ENCODE data around the gene MED1.

MED1 gene

DNA sequence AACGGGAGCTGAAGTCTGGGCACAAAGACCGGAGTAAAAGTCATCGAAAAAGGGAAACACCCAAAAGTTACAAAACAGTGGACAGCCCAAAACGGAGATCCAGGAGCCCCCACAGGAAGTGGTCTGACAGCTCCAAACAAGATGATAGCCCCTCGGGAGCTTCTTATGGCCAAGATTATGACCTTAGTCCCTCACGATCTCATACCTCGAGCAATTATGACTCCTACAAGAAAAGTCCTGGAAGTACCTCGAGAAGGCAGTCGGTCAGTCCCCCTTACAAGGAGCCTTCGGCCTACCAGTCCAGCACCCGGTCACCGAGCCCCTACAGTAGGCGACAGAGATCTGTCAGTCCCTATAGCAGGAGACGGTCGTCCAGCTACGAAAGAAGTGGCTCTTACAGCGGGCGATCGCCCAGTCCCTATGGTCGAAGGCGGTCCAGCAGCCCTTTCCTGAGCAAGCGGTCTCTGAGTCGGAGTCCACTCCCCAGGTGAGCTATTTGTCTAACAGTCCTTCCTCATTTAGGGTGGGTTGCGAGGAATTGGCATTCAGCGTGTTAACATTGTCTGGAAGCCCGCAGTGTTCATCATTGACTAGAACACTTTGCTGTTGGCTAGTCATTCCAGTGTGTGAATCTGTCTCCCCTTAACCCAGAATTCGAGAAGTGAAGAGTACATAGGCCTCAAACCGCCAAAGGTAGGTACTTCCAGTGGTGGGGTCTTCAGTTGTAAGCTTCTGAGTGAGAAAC, 11.7 kb upstream of the MED1 start:
- TF ChIP-seq, protein P1, sequence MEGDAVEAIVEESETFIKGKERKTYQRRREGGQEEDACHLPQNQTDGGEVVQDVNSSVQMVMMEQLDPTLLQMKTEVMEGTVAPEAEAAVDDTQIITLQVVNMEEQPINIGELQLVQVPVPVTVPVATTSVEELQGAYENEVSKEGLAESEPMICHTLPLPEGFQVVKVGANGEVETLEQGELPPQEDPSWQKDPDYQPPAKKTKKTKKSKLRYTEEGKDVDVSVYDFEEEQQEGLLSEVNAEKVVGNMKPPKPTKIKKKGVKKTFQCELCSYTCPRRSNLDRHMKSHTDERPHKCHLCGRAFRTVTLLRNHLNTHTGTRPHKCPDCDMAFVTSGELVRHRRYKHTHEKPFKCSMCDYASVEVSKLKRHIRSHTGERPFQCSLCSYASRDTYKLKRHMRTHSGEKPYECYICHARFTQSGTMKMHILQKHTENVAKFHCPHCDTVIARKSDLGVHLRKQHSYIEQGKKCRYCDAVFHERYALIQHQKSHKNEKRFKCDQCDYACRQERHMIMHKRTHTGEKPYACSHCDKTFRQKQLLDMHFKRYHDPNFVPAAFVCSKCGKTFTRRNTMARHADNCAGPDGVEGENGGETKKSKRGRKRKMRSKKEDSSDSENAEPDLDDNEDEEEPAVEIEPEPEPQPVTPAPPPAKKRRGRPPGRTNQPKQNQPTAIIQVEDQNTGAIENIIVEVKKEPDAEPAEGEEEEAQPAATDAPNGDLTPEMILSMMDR (IDR thresholded peaks at IDR 0.05; ENCODE audit: poor library complexity, severe bottlenecking) = no peak
- peak; percentile 8; the same call in 1 of the 3 replicates for ATAC-seq (ENCODE audit: low read depth)
- H3K4me3 ChIP-seq (ENCODE audit: severe bottlenecking) = peak overlapping the region; percentile 97
- no peak for DNase-seq (ENCODE audit: low spot score)
- peak overlapping the region; percentile 75 for H3K27ac ChIP-seq (ENCODE audit: poor library complexity, severe bottlenecking)
- no peaks in the 10 kb centered on the region for H3K9me3 ChIP-seq (ENCODE audit: severe bottlenecking)
- no peaks in the 10 kb centered on the region for H3K4me1 ChIP-seq (ENCODE audit: insufficient read depth, poor library complexity, severe bottlenecking)
- peaks cover 27% of the 10 kb centered on the region for H3K36me3 ChIP-seq (ENCODE audit: low read depth)
- H3K27me3 ChIP-seq (ENCODE audit: insufficient read depth, poor library complexity, severe bottlenecking) = no peaks in the 10 kb centered on the region

DNA sequence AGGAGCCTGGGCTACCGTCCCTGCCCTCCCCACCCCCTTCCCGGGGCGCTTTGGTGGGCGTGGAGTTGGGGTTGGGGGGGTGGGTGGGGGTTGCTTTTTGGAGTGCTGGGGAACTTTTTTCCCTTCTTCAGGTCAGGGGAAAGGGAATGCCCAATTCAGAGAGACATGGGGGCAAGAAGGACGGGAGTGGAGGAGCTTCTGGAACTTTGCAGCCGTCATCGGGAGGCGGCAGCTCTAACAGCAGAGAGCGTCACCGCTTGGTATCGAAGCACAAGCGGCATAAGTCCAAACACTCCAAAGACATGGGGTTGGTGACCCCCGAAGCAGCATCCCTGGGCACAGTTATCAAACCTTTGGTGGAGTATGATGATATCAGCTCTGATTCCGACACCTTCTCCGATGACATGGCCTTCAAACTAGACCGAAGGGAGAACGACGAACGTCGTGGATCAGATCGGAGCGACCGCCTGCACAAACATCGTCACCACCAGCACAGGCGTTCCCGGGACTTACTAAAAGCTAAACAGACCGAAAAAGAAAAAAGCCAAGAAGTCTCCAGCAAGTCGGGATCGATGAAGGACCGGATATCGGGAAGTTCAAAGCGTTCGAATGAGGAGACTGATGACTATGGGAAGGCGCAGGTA, 11.0 kb upstream of the MED1 start:
- TF ChIP-seq, protein P1 (IDR thresholded peaks at IDR 0.05; ENCODE audit: poor library complexity, severe bottlenecking) = no peak
- DNase-seq (ENCODE audit: low spot score) = no peak
- Histone ChIP-seq H3K9me3 (ENCODE audit: severe bottlenecking) (no peaks in the 10 kb centered on the region), H3K27me3 (ENCODE audit: insufficient read depth, poor library complexity, severe bottlenecking) (no peaks in the 10 kb centered on the region), H3K4me3 (ENCODE audit: severe bottlenecking) (peak overlapping the region; percentile 97), H3K4me1 (ENCODE audit: insufficient read depth, poor library complexity, severe bottlenecking) (no peaks in the 10 kb centered on the region), H3K27ac (ENCODE audit: poor library complexity, severe bottlenecking) (peak overlapping the region; percentile 75), H3K36me3 (ENCODE audit: low read depth) (peaks cover 21% of the 10 kb centered on the region)
- ATAC-seq (ENCODE audit: low read depth) = peak; percentile 35

DNA sequence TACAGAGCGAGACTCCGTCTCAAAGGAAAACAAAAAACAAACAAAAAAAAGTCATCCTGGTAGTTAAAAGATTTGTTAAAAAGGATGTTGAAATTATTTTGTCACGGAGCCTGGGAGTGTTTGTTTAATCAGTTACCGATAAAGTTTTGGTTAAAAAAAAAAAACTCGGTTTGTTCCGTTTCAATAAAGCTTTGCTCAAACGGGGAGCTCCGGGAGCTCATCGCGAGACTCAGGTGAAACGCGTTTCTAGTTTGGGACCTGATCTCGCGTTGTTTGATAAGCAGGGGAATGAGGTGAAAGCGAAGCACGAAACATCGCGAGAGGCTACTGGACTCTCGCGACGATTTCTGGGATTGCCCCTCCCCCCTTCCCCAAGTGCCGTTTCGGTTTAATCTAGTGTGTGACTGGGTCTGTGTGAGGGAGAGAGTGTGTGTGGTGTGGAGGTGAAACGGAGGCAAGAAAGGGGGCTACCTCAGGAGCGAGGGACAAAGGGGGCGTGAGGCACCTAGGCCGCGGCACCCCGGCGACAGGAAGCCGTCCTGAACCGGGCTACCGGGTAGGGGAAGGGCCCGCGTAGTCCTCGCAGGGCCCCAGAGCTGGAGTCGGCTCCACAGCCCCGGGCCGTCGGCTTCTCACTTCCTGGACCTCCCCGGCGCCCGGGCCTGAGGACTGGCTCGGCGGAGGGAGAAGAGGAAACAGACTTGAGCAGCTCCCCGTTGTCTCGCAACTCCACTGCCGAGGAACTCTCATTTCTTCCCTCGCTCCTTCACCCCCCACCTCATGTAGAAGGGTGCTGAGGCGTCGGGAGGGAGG, 10.3 kb upstream of the MED1 start, which contains the start of gene CDK12:
CDK12 (plus strand) TSS at position 374 of the 813 bp plus-strand sequence. CDS start 586 bp downstream, outside the sequence.
- peak within 1 kb of the TSS; percentile 75 for H3K27ac ChIP-seq (ENCODE audit: poor library complexity, severe bottlenecking)
- peaks cover 16% of the 10 kb centered on the region for H3K36me3 ChIP-seq (ENCODE audit: low read depth)
- peak within 1 kb of the TSS; percentile 97 for H3K4me3 ChIP-seq (ENCODE audit: severe bottlenecking)
- ATAC-seq (ENCODE audit: low read depth) = peak; percentile 78
- H3K27me3 ChIP-seq (ENCODE audit: insufficient read depth, poor library complexity, severe bottlenecking) = no peaks in the 10 kb centered on the region
- no peaks in the 10 kb centered on the region for H3K9me3 ChIP-seq (ENCODE audit: severe bottlenecking)
- DNase-seq (ENCODE audit: low spot score) = peak; percentile 95
- H3K4me1 ChIP-seq (ENCODE audit: insufficient read depth, poor library complexity, severe bottlenecking) = no peaks in the 10 kb centered on the region
- TF ChIP-seq, protein P1 (IDR thresholded peaks at IDR 0.05; ENCODE audit: poor library complexity, severe bottlenecking) = no peak

DNA sequence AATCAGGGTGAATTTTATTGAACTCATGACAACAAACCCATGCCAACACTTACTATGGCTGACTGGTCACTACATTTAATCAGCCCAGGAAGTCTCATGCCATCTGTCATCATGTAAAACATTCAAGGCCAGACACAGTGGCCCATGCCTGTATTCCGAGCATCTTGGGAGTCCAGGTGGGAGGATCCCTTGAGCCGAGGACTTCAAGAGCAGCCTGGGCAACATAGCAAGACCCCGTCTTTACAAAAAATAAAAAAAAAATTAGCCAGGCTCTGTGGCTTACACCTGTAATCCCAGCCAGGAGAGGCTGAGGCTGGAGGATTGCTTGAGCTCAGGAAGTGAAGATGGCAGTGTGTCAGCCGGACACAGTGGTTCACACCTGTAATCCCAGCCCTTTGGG, 4.9 kb upstream of the MED1 start:
- Histone ChIP-seq H3K36me3 (ENCODE audit: low read depth) (no peaks in the 10 kb centered on the region), H3K4me3 (ENCODE audit: severe bottlenecking) (no peak overlapping the region), H3K9me3 (ENCODE audit: severe bottlenecking) (no peaks in the 10 kb centered on the region), H3K27me3 (ENCODE audit: insufficient read depth, poor library complexity, severe bottlenecking) (no peaks in the 10 kb centered on the region), H3K27ac (ENCODE audit: poor library complexity, severe bottlenecking) (no peak overlapping the region), H3K4me1 (ENCODE audit: insufficient read depth, poor library complexity, severe bottlenecking) (no peaks in the 10 kb centered on the region)
- TF ChIP-seq, protein P1 (IDR thresholded peaks at IDR 0.05; ENCODE audit: poor library complexity, severe bottlenecking) = no peak
- DNase-seq (ENCODE audit: low spot score) (no peak), ATAC-seq (ENCODE audit: low read depth) (no peak)

Measured in RWPE2 (cell line).